HUDEP-2 (cell line): ENCODE results near the gene LARP4B.

Experiments used
- DNase-seq, 76 experiments: peaks; one replicate each; lab custom pipeline; 2025; ENCODE audit not compliant: unreplicated experiment in 76 of 76; lab: John Stamatoyannopoulos, UW

LARP4B gene

GRCh38 chr10:790821-791551 lies 140.5 kb downstream of the LARP4B start:
- no peak for DNase-seq

- no peak for DNase-seq
Observed at GRCh38 chr10:789831-790701, 141.4 kb downstream of the LARP4B start.

- DNase-seq: peak in 18 of 76 experiments; percentile 4 to 42 (median 18)
Observed at GRCh38 chr10:788796-789748, 142.4 kb downstream of the LARP4B start.

GRCh38 chr10:787933-788651 lies 143.4 kb downstream of the LARP4B start:
- DNase-seq: no peak

- no peak for DNase-seq
Observed at GRCh38 chr10:786633-787474, 144.7 kb downstream of the LARP4B start.

GRCh38 chr10:785861-786214 lies 145.7 kb downstream of the LARP4B start:
- DNase-seq: no peak

- DNase-seq: no peak
Observed at GRCh38 chr10:785089-785860, 146.2 kb downstream of the LARP4B start.

- no peak for DNase-seq
Observed at GRCh38 chr10:784403-785088, 147.0 kb downstream of the LARP4B start.

- DNase-seq: no peak
Observed at GRCh38 chr10:782751-783648, 148.5 kb downstream of the LARP4B start.

- no peak for DNase-seq
Observed at GRCh38 chr10:780536-781524, 150.7 kb downstream of the LARP4B start.

GRCh38 chr10:778626-779330 lies 152.7 kb downstream of the LARP4B start:
- DNase-seq: no peak

- no peak for DNase-seq
Observed at GRCh38 chr10:777913-778479, 153.5 kb downstream of the LARP4B start.

- no peak for DNase-seq
Observed at GRCh38 chr10:776772-777171, 154.7 kb downstream of the LARP4B start.

- no peak for DNase-seq
Observed at GRCh38 chr10:775245-776075, 156.0 kb downstream of the LARP4B start.
